Right lobe of liver (tissue), 4 donors: ENCODE data around the gene TENT5D.

Experiments
- CTCF ChIP-seq, 4 donors: fragments of 200-600 bp in 3 of 4; fragments of 450-650 bp in 1 of 4; IDR thresholded peaks; one replicate each; pipeline versions ENCODE4 v1.5.1 to v1.8.0; 2016 to 2022; ENCODE audit warnings: antibody characterized with exemption in 4 of 4, mild to moderate bottlenecking in 2 of 4
- POLR2A ChIP-seq: fragments of 450-650 bp; IDR thresholded peaks from one replicate; pipeline ENCODE4 v1.6.1; 2017; ENCODE audit warnings: antibody characterized with exemption, mild to moderate bottlenecking
- donor health status: DM: no; HTN: no; CAD: no.
- donor health status: DM: no; HTN: no; CAD: no.
- donor health status: DM: no; HTN: yes; CAD: no.

- no peak for TF ChIP-seq CTCF (IDR thresholded peaks at IDR 0.05)
- TF ChIP-seq POLR2A, result no peak
Measured at GRCh38 chrX:80471582-80471981, 51.3 kb downstream of the TENT5D start.
